AG04449 (cell line): Measurements from ENCODE around the gene CAMK2B.

Experiments
- CTCF ChIA-PET: fragments of 350-600 bp; formaldehyde crosslinking; extraction: SDS; loops from one replicate; lab custom pipeline; 2021; ENCODE audit warnings: antibody characterized with exemption; lab: Yijun Ruan, JAX
- POLR2A ChIA-PET: fragments of 400-600, 350-600 bp; formaldehyde crosslinking; extraction: SDS; loops from one replicate; lab custom pipeline; 2020; ENCODE audit warnings: antibody characterized with exemption, inconsistent platforms; lab: Yijun Ruan, JAX
- DNase-seq: peaks from one replicate; pipeline ENCODE4 v3.0.0-alpha.2; 2010; ENCODE audit warnings: low read depth, low spot score
- H3K4me3 ChIP-seq: 2 replicates; pipeline ENCODE4 v1.5.1; 2011; ENCODE audit warnings: low read depth, mild to moderate bottlenecking, control low read depth, low read length
- TF ChIP-seq, protein P1 (sequence below): IDR thresholded peaks from one replicate; pipeline ENCODE4 v1.5.1; 2011; ENCODE audit warnings: mild to moderate bottlenecking, moderate library complexity, low read length, control low read depth, inconsistent platforms; ENCODE audit not compliant: insufficient read depth; ENCODE audit errors: missing control alignments

Gene CAMK2B

DNA sequence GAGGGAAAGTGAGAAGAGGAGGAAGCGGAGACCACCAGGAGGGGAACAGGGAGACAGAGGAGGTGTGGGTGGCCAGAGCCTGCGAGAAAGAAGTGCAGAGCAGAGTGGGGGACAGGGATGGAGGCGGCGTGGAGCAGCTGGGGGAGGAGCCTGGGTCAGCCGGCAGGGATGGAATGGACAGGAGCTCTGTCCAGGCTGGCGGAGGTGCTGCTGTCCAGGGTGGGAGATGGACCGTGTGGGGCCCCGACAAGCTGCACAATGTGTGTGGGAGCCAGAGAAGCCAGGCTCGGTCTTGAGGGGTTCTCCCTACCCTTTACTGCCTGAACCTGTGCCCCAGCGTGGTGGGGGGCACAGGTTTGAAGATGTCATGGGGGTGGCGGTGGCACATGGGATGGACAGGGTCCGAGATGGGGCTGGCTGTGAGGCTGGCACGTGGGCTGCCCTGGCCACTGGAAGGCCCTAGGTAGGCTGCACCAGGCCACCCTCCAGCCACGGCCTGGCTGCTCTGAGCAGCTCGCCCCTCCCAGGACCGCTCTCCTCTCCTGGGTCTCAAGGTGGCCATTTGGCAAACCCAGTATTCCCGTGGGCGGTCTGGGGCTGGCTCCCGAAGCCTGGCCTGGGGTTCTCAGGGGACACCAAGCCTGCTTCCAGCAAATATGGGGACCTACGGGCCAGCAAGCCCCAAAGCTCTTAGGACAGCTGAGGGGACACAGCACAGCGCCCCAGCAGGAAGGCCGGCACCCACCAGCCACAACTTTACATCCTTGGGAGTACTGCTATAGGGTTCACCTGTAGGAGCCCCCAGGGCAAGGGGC is 92.3 kb downstream of the CAMK2B start:
- TF ChIP-seq, protein P1, sequence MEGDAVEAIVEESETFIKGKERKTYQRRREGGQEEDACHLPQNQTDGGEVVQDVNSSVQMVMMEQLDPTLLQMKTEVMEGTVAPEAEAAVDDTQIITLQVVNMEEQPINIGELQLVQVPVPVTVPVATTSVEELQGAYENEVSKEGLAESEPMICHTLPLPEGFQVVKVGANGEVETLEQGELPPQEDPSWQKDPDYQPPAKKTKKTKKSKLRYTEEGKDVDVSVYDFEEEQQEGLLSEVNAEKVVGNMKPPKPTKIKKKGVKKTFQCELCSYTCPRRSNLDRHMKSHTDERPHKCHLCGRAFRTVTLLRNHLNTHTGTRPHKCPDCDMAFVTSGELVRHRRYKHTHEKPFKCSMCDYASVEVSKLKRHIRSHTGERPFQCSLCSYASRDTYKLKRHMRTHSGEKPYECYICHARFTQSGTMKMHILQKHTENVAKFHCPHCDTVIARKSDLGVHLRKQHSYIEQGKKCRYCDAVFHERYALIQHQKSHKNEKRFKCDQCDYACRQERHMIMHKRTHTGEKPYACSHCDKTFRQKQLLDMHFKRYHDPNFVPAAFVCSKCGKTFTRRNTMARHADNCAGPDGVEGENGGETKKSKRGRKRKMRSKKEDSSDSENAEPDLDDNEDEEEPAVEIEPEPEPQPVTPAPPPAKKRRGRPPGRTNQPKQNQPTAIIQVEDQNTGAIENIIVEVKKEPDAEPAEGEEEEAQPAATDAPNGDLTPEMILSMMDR: no peak
- no peak for DNase-seq
- ChIA-PET POLR2A (no interaction called here), CTCF (interaction anchor here (1.1 to 1.5 kb wide), 2 partner anchors 8 to 10 kb away, joined by 6 to 7 read pairs; no protein-coding TSS in a partner anchor)
- H3K4me3 ChIP-seq: no peak overlapping the region

DNA sequence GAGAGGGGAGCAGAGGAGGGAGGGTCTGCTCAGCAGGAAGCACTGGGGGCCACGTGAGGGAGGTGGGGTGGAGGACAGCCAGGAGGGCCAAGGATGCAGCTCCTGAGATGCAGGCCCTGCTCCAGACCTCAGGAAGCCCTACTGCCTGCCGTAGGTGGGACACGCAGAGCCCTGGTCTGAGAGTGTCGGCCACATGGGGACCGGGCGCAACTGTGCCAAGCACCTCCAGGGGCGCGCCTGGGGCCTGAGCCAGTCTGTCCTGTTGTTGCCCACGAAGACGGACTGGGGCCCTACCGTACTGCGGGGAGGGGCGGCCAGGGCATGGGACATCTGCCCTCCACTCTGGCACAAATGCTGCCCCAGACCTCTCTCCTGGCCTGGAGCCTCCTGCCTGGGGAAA is 93.0 kb downstream of the CAMK2B start:
- no peak overlapping the region for H3K4me3 ChIP-seq
- ChIA-PET POLR2A (no interaction called here), CTCF (interaction anchor here (1.2 to 2.4 kb wide), 3 partner anchors 8 to 333 kb away, joined by 4 to 10 read pairs (median 7); no protein-coding TSS in a partner anchor)
- TF ChIP-seq, protein P1: no peak
- DNase-seq: no peak

- TF ChIP-seq, protein P1: no peak
- no peak for DNase-seq
- no peak overlapping the region for H3K4me3 ChIP-seq
- ChIA-PET CTCF (interaction anchor here (2.4 kb wide), 1 partner anchor 334 kb away, joined by 10 read pairs; no protein-coding TSS in a partner anchor), POLR2A (interaction anchor here (0.6 kb wide), 1 partner anchor 343 kb away, joined by 3 read pairs; the partner anchor contains the start of gene DDX56)
Observed at GRCh38 chr7:44231088-44231487, 94.3 kb downstream of the CAMK2B start.

- ChIA-PET POLR2A (no interaction called here), CTCF (interaction anchor here (0.7 to 2.4 kb wide), 2 partner anchors 11 to 335 kb away, joined by 3 to 10 read pairs; no protein-coding TSS in a partner anchor)
- H3K4me3 ChIP-seq: no peak overlapping the region
- TF ChIP-seq, protein P1: no peak
- DNase-seq: no peak
Observed at GRCh38 chr7:44230286-44230685, 95.1 kb downstream of the CAMK2B start.

- ChIA-PET POLR2A (no interaction called here), CTCF (interaction anchor here (1.1 kb wide), 1 partner anchor 12 kb away, joined by 9 read pairs; no protein-coding TSS in a partner anchor)
- DNase-seq: no peak
- TF ChIP-seq, protein P1: no peak
- no peak overlapping the region for H3K4me3 ChIP-seq
Observed at GRCh38 chr7:44229546-44230105, 95.8 kb downstream of the CAMK2B start.
